HL-60/S4 treated with retinoic acid at 250 ng/mL for 4 days and 3 days (cell line): Measurements from ENCODE around the gene PEX12.
"Not testable (repeated sequence)": the region's sequence is repeated elsewhere in the genome, so short reads cannot be mapped to it uniquely, and the experiment has no call there.

ENCODE experiments used
- in situ Hi-C: fragments of 300-500 bp; cut with MboI; formaldehyde crosslinking; loops from 2 replicates; pipeline ENCODE4 v1.7.0; 2022; ENCODE audit warnings: low sequenced_read_pairs

Gene PEX12

GRCh38 chr17:35586569-35587073, 8.2 kb upstream of the PEX12 start:
- in situ Hi-C loops, result no loop called here

DNA sequence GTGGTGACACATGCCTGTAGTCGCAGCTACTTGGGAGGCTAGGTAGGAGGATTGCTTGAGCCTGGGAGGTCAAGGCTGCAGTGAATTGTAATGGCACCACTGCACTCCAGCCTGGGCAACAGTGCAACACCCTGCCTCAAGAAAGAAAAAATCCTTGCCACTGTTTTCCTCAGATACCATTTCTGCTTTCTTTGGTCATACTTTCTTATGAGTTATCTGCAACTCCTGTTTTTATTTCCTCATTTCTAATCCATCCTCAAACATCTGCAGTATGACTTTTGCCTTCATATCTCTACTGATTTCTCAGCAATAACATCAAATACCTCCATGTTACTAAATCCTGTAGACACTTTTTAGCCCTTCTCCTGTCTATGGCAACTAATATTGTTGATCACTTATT, 5.7 kb upstream of the PEX12 start:
- in situ Hi-C loops, result no loop called here

- in situ Hi-C loops, result no loop called here
These were observed 610 bp upstream of the PEX12 start for GRCh38 chr17:35578929-35579432.

DNA sequence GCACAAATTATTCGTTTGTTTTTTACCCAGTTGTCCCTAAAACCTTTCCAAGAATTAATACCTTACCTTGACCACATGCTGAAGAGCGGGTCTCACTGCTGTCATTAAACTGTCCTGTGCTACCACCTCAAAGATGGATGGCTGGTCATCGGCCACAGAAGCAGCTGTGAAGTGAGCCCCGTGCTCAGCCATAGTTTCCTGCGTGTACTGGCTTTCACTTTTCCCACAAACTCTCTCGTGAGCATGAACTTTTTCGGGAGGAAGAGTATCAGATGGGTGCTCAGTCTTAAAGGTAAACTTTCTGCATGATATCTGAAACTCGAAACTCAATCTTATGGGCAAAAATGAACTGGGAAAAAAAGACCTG, 558 bp downstream of the PEX12 start:
- in situ Hi-C loops, result no loop called here

DNA sequence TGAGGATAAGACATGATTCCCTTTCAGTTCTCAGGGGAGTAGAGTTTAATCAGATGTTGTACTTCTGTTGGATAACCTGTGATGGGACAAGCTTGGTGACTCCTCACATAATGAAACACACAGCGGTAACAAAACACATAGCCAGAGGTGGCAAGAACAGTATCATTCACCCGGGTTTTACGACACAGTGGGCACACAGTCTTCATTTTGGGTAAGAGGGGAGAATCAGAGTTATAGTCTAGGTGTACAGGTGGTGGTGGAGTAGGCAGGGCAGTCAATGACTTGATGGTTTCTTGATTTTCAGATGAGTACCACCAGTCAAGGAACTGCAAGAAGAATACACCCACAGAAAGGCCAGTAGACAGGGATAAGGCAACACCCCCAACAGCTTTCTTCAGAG, 2.6 kb downstream of the PEX12 start:
- in situ Hi-C loops, result no loop called here

- in situ Hi-C loops, result no loop called here
These were observed 9.0 kb downstream of the PEX12 start for GRCh38 chr17:35569405-35569804.

- in situ Hi-C loops, result no loop called here
These were observed 9.8 kb downstream of the PEX12 start for GRCh38 chr17:35568561-35568960.

DNA sequence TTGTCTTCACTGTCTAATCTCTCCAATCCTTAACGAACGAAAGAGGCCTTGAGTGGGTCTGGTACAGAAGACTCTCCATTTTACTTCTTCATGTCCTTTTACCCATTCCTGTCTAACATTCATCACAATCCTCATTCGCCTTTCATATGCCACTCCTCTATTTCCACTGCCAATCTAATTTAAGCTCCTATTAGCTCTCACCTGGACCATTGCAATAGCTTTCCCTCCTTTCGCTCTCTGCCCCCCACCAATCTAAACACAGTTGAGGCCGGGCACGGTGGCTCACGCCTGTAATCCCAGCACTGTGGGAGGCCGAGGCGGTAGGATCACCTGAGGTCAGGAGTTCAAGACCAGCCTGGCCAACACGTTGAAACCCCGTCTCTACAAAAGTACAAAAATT, 11.4 kb downstream of the PEX12 start:
- in situ Hi-C loops, result no loop called here

DNA sequence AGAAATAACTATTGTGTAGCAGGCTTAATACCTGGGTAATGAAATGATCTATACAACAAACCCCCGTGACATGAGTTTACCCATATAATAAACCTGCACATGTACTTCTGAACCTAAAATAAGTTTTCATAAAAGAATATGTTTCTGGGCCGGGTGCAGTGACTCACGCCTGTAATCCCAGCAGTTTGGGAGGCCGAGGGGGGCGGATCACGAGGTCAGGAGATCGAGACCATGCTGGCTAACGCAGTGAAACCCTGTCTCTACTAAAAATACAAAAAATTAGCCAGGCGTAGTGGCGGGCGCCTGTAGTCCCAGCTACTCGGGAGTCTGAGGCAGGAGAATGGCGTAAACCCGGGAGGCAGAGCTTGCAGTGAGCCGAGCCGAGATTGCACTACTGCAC, 15.2 kb downstream of the PEX12 start:
- in situ Hi-C loops, result not testable (repeated sequence)

- in situ Hi-C loops, result no loop called here
These were observed 17.7 kb downstream of the PEX12 start, which contains the start of gene SLFN14 for GRCh38 chr17:35560703-35561102. Gene SLFN14, minus strand, starts transcription at chr17:35560819. Its CDS starts 2,757 bp downstream, at chr17:35558062.

DNA sequence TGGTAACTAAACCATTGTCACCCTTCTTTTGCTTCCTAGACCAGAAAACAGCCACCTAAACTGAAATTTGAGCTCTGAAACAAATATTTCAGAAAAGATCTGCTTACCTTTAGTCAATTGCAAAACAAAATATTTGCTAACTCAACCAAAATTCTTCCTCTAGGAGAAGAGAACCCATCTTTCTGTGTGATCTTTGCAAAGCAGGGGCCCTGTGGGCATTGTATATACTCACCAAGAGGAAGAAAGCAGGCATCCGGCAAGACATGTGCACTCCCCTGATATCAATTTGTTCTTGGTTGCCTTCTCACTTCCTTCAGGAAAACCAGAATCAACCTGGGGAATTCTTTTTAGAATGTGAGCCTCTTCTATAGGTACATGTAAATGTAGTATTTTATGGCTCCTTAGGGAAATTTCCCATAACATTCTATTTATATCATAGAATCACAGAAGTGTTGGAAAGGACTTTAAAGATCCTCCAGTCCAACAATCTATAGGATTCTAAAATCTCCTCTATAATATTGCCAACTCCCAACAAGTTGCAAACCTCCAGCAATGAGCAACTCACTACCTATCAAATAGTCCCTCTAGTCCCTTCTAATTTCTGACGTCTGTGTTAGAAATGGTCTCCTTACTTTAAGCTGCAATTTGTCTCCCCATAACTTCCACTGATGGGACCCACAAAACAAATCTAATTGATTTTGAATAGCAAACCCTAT, 18.7 kb downstream of the PEX12 start:
- in situ Hi-C loops, result no loop called here

GRCh38 chr17:35557353-35557752, 21.0 kb downstream of the PEX12 start:
- in situ Hi-C loops, result no loop called here

DNA sequence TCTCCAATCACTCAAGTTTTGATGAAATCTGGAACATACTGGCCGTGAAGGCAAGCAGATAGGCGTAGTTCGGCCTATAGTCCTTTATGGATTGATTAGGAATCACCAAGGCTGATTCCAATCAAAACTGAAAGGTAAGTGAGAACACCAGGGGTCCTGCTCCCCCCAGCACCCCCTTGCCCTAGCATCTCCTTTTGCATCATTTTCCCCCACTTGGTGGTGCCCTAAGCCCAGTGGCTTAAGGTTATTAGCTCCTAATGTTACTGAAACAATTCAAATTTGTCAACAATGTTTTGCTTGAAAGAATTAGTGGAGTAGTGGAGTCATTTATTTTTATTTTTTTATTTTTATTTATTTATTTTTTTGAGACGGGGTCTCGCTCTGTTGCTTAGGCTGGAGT, 22.7 kb downstream of the PEX12 start:
- in situ Hi-C loops, result no loop called here

DNA sequence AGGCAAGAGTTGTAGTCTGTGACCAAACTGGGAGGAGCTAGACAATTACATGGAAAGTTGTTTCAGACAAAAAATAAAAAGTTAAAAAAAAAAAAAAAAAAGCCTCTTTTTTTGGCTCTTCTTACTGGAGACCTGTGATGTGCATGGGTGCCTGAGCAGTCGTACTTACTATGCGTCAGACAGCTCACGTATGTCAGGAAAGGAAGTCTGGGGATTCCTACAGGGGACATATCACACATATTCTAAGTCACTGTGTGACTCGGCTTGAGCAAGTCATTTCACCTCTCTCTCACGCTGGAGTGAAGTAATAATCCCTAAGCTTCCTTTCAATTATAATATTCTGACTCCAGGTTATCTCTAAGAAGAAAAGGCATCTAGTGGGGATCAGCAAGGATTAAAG, 23.7 kb downstream of the PEX12 start:
- in situ Hi-C loops, result no loop called here

GRCh38 chr17:35553310-35553709, 25.1 kb downstream of the PEX12 start:
- in situ Hi-C loops, result no loop called here

DNA sequence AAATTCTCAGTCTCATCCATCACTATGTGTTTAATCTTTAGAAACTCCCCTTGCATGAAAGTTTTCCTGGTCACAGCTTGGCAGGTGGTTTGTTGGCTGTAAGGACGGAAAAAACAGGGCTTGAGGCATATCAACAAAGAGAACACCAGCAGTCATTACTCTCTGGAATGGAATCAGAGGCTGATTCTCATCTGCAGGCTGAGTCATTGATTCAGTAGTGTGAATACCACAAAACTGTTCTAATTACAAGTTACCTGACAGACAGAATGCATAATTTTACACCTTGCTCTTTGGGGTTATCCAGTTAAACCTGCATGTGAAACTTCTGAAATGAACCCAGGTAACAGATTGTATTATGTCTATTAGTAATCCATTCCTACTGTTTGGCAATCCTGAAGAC, 29.4 kb downstream of the PEX12 start:
- in situ Hi-C loops, result loop anchor here (25.0 kb wide), 1 partner anchor 387 kb away; no protein-coding TSS in a partner anchor

GRCh38 chr17:35548208-35548810, 30.1 kb downstream of the PEX12 start:
- in situ Hi-C loops, result loop anchor here (25.0 kb wide), 1 partner anchor 386 kb away; no protein-coding TSS in a partner anchor

GRCh38 chr17:35546487-35546886, 31.9 kb downstream of the PEX12 start:
- in situ Hi-C loops, result loop anchor here (25.0 kb wide), 1 partner anchor 384 kb away; no protein-coding TSS in a partner anchor

DNA sequence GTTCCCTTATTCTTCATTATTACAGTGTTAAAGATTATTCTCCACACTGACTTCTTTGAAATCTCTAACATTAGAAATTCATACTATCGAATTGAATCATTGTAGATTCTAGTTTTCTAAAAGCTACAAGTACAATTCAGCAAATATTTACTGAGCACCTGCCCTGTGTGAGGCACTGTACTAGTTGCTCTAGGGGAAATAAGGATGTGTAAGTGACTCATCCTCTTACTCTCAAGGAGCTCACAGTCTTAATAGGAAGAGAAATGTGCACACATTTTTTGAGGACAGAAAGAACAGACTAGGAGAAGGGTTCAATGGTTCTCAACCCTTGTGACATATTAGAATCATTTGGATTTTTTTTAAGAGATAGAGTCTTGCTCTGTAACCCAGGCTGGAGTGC, 33.2 kb downstream of the PEX12 start:
- in situ Hi-C loops, result loop anchor here (25.0 kb wide), 1 partner anchor 383 kb away; no protein-coding TSS in a partner anchor

- in situ Hi-C loops, result loop anchor here (25.0 kb wide), 1 partner anchor 382 kb away; no protein-coding TSS in a partner anchor
These were observed 34.5 kb downstream of the PEX12 start for GRCh38 chr17:35543856-35544255.

- in situ Hi-C loops, result loop anchor here (25.0 kb wide), 1 partner anchor 381 kb away; no protein-coding TSS in a partner anchor
These were observed 35.4 kb downstream of the PEX12 start for GRCh38 chr17:35542990-35543389.

GRCh38 chr17:35541434-35541833, 36.9 kb downstream of the PEX12 start:
- in situ Hi-C loops, result loop anchor here (25.0 kb wide), 1 partner anchor 379 kb away; no protein-coding TSS in a partner anchor
